GM21447 (cell line): ENCODE data around the gene TUBGCP3.
A peak's percentile ranks its signal among the peaks of the same experiment; 100 is the strongest.

Experiments used
- ATAC-seq: cut with Tn5 transposase; IDR thresholded peaks from one replicate; pipeline ENCODE4 v1.9.1; 2021; ENCODE audit not compliant: unreplicated experiment

Gene TUBGCP3

GRCh38 chr13:112445411-112446271, 142.3 kb downstream of the TUBGCP3 start:
- ATAC-seq: no peak

GRCh38 chr13:112444416-112445399, 143.2 kb downstream of the TUBGCP3 start:
- ATAC-seq: no peak

GRCh38 chr13:112443995-112444311, 144.0 kb downstream of the TUBGCP3 start:
- peak; percentile 62 for ATAC-seq

- no peak for ATAC-seq
Measured at GRCh38 chr13:112443191-112443994, 144.6 kb downstream of the TUBGCP3 start.

GRCh38 chr13:112442483-112443090, 145.4 kb downstream of the TUBGCP3 start:
- ATAC-seq: no peak

- ATAC-seq: no peak
Measured at GRCh38 chr13:112441779-112442310, 146.1 kb downstream of the TUBGCP3 start.

GRCh38 chr13:112441226-112441625, 146.7 kb downstream of the TUBGCP3 start:
- no peak for ATAC-seq

- ATAC-seq: no peak
Measured at GRCh38 chr13:112438515-112438914, 149.4 kb downstream of the TUBGCP3 start.

- no peak for ATAC-seq
Measured at GRCh38 chr13:112438094-112438493, 149.9 kb downstream of the TUBGCP3 start.

GRCh38 chr13:112435973-112436372, 152.0 kb downstream of the TUBGCP3 start:
- no peak for ATAC-seq
